Heart left ventricle (tissue), 13 donors: ENCODE data around the gene PTPRM.

ENCODE experiments used
- POLR2A ChIP-seq, 2 donors: fragments of 450-650 bp; IDR thresholded peaks; one replicate each; pipeline ENCODE4 v1.6.1; 2017; ENCODE audit warnings: antibody characterized with exemption in 2 of 2, mild to moderate bottlenecking in 2 of 2, moderate library complexity in 2 of 2
- TF ChIP-seq, protein P1 (sequence below), 12 donors: fragments of 200-600 bp; sonication (generic) in 4 of 12; IDR thresholded peaks; one replicate each; pipeline versions ENCODE4 v1.5.0 to v1.8.0; 2018 to 2022; ENCODE audit warnings: antibody characterized with exemption in 12 of 12, mild to moderate bottlenecking in 5 of 12
- donor health status: ischemic (EF 13 %, LVEDD 7.1; RV severe dilation, severe dysfunction).
- donor health status: DM: no; HTN: yes; CAD: no.
- donor health status: DM: no; HTN: no; CAD: no.
- donor health status: ischemic (EF 25% LVEDD 6.9; RV normal size, moderate dysfunction).
- donor health status: ischemic (EF 25% LVEDD 5.7; RV mildly dilated, moderate dysfunction).
- donor health status: ischemic (EF 35%, LVEDD 5.7; RV mildly dilated, moderate dysfunction).
- donor health status: nonischemic (EF 11% LVEDD 7.7; RV severe dilation, severe dysfunction).
- donor health status: DM: yes; HTN: yes; CAD: no.
- donor health status: PGD.
- donor health status: ischemic (EF 29% LVEDD 5.4; RV normal size, mild dysfunction).
- donor health status: nonischemic (EF 23%, LVEDD 6.1; RV moderate dilation, normal function).

DNA sequence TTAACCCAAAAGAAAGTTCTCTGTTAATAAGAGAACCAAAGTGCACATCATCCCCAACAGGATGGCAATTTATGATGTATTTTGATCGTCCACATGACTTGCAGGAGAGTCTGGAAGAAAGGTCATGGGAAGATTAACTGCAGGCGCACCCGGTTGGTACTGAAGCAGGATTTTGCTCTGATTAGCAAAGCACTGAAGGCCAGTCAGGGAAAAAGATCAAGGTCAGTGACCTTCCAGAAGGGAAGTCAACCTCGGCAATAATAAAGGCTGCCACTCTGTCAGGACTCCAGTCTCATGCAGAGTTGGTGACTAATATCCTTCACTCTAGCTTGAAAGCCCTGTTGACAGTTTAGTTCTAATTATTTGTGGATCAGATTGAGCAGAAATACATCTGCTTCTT lies 609.4 kb downstream of the PTPRM start:
- TF ChIP-seq, protein P1, sequence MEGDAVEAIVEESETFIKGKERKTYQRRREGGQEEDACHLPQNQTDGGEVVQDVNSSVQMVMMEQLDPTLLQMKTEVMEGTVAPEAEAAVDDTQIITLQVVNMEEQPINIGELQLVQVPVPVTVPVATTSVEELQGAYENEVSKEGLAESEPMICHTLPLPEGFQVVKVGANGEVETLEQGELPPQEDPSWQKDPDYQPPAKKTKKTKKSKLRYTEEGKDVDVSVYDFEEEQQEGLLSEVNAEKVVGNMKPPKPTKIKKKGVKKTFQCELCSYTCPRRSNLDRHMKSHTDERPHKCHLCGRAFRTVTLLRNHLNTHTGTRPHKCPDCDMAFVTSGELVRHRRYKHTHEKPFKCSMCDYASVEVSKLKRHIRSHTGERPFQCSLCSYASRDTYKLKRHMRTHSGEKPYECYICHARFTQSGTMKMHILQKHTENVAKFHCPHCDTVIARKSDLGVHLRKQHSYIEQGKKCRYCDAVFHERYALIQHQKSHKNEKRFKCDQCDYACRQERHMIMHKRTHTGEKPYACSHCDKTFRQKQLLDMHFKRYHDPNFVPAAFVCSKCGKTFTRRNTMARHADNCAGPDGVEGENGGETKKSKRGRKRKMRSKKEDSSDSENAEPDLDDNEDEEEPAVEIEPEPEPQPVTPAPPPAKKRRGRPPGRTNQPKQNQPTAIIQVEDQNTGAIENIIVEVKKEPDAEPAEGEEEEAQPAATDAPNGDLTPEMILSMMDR (IDR thresholded peaks at IDR 0.05): no peak
- TF ChIP-seq POLR2A (IDR thresholded peaks at IDR 0.05): no peak
